HepG2 (cell line): ENCODE data around the gene ANKRD17. TPM values are rescaled to one million over a fixed set of nuclear protein-coding genes. Genes with fewer than 3 reads are reported as not detected.

Experiments used
- ATAC-seq: fragments of 200-7000 bp; cut with Tn5 transposase; 3 replicates; pipeline ENCODE4 v1.9.1; 2020; ENCODE audit warnings: mild to moderate bottlenecking, moderate library complexity
- BruUV-seq: library from RNA; stranded (reverse); fragments of 400-500 nt; replicated peaks from 2 replicates; lab custom pipeline; 2021; lab: Mats Ljungman, UMichigan
- CTCF ChIA-PET: fragments of 300-600 bp; formaldehyde crosslinking; extraction: SDS; loops from one replicate; lab custom pipeline; 2021; ENCODE audit warnings: low total read pairs, inconsistent platforms, low intra/inter-chr PET ratio; lab: Yijun Ruan, JAX
- POLR2A ChIA-PET: fragments of 350-600 bp; sonication (Branson Sonifier 250); formaldehyde crosslinking; loops from one replicate; lab custom pipeline; 2020; ENCODE audit warnings: antibody characterized with exemption, inconsistent platforms; lab: Yijun Ruan, JAX
- DNase-seq: peaks from one replicate; pipeline ENCODE4 v3.0.0-alpha.2; 2015; ENCODE audit warnings: low spot score
- FAIRE-seq: peaks from 3 replicates; lab custom pipeline; 2011; peaks lifted over from hg19 to GRCh38; lab: Jason Lieb, UNC
- H2AFZ ChIP-seq: one replicate; pipeline ENCODE4 v1.6.1; 2011; ENCODE audit warnings: low read length, inconsistent platforms
- H3K27ac ChIP-seq: fragments of 300-600 bp; 3 replicates; pipeline ENCODE4 v1.8.0; 2011; ENCODE audit warnings: mixed run types, mild to moderate bottlenecking, mixed read lengths, low read length, inconsistent platforms; ENCODE audit not compliant: insufficient read depth; ENCODE audit errors: extremely low read length
- H3K27me3 ChIP-seq, 2 experiments: fragments of 200-600 bp in 1 of 2; 2 replicates in 1 of 2; 3 replicates in 1 of 2; pipeline versions ENCODE4 v1.6.0 to v1.8.0; 2011; ENCODE audit warnings: low read length in 2 of 2, mild to moderate bottlenecking in 2 of 2, moderate library complexity in 2 of 2, inconsistent platforms in 1 of 2; ENCODE audit not compliant: insufficient read depth in 2 of 2, control insufficient read depth in 1 of 2
- H3K36me3 ChIP-seq, 2 experiments: fragments of 200-600 bp in 1 of 2; replicated peaks in 1 of 2; 2 replicates in 1 of 2; 3 replicates in 1 of 2; pipeline versions ENCODE4 v1.5.1 to v1.8.0; 2011; ENCODE audit warnings: low read length in 2 of 2, inconsistent platforms in 1 of 2; ENCODE audit not compliant: insufficient read depth in 2 of 2, control insufficient read depth in 1 of 2
- H3K4me1 ChIP-seq: 2 replicates; pipeline ENCODE4 v1.5.1; 2012; ENCODE audit warnings: low read length, inconsistent platforms; ENCODE audit not compliant: insufficient read depth
- H3K4me2 ChIP-seq: 2 replicates; pipeline ENCODE4 v1.6.0; 2011; ENCODE audit warnings: low read depth, low read length, inconsistent platforms
- H3K4me3 ChIP-seq, 3 experiments: fragments of 200-600 bp in 1 of 3; sonication (generic), shearing (Covaris generic) in 1 of 3; replicated peaks in 1 of 3; 2 replicates each; pipeline ENCODE4 v1.5.1; 2011 to 2016; ENCODE audit warnings: low read length in 3 of 3, inconsistent platforms in 2 of 3, low read depth in 2 of 3, mild to moderate bottlenecking in 2 of 3, control low read depth in 1 of 3, mixed read lengths in 1 of 3; ENCODE audit not compliant: insufficient read depth in 1 of 3
- H3K79me2 ChIP-seq: one replicate; pipeline ENCODE4 v1.6.1; 2011; ENCODE audit warnings: low read length, inconsistent platforms; ENCODE audit not compliant: insufficient read depth
- H3K9ac ChIP-seq: 2 replicates; pipeline ENCODE4 v1.6.0; 2011; ENCODE audit warnings: mild to moderate bottlenecking, low read depth, low read length, inconsistent platforms; ENCODE audit not compliant: insufficient read depth
- H3K9me3 ChIP-seq: 2 replicates; pipeline ENCODE4 v1.5.1; 2012; ENCODE audit warnings: mild to moderate bottlenecking, low read length
- H4K20me1 ChIP-seq: 2 replicates; pipeline ENCODE4 v1.6.0; 2011; ENCODE audit warnings: inconsistent platforms, mild to moderate bottlenecking, low read length, moderate library complexity; ENCODE audit not compliant: insufficient read depth
- ADNP ChIP-seq: sonication (generic); formaldehyde crosslinking; IDR thresholded peaks from 2 replicates; pipeline ENCODE4 v1.4.0; 2020; ENCODE audit warnings: missing genetic modification reagents
- ATF7 ChIP-seq, 2 experiments: fragments of 450-650 bp in 1 of 2; sonication (generic) in 1 of 2; formaldehyde crosslinking in 1 of 2; IDR thresholded peaks; 2 replicates each; pipeline versions ENCODE4 v1.4.0 to v1.6.1; 2016 to 2020; ENCODE audit warnings: antibody characterized with exemption in 1 of 2, mild to moderate bottlenecking in 1 of 2, missing genetic modification reagents in 1 of 2
- SP4 ChIP-seq: sonication (generic); formaldehyde crosslinking; IDR thresholded peaks from 2 replicates; pipeline ENCODE4 v1.8.1; 2023; ENCODE audit warnings: mild to moderate bottlenecking, missing genetic modification reagents
- ZNF609 ChIP-seq: sonication (generic); formaldehyde crosslinking; IDR thresholded peaks from 2 replicates; pipeline ENCODE4 v1.4.0; 2020; ENCODE audit warnings: mild to moderate bottlenecking, missing genetic modification reagents, borderline replicate concordance
- WGBS: methylation state at CpG from one replicate; pipeline ENCODE4 v1.1.6; 2017; ENCODE audit warnings: low lambda C conversion rate; 5-methylcytosine and 5-hydroxymethylcytosine counted together
- in situ Hi-C: cut with HindIII; loops from 2 replicates; pipeline ENCODE4 v1.10.0; 2017; ENCODE audit warnings: low pct_unique_long_range_greater_than_20kb; ENCODE audit not compliant: extremely low pct_ligation_motif_present
- intact Hi-C: fragments of 100-400 bp; cut with micrococcal nuclease; formaldehyde crosslinking; loops from one replicate; pipeline ENCODE4 v1.10.0; 2022; ENCODE audit not compliant: unreplicated experiment
- polyA plus RNA-seq, 8 experiments: library from polyadenylated mRNA; depleted of rRNA in 3 of 8; stranded (reverse) in 7 of 8; unstranded in 1 of 8; fragments of >200 nt; fragmentation: Illumina TruSeq in 4 of 8; extraction: Trizol in 4 of 8; gene quantifications; 2 replicates each; pipeline versions ENCODE4 v1.2.1 to v1.2.3, GENCODE V29; 2011 to 2016; ENCODE audit warnings: low read depth in 4 of 8, missing spikeins in 1 of 8, mixed read lengths in 1 of 8; ENCODE audit not compliant: insufficient read depth in 1 of 8
- total RNA-seq, 5 experiments: library from RNA; depleted of rRNA; stranded (reverse); fragments of >200 nt; fragmentation: Illumina TruSeq; extraction: Trizol; gene quantifications; 2 replicates each; pipeline ENCODE4 v1.2.3, GENCODE V29; 2016; ENCODE audit warnings: low read depth in 1 of 5
- TF ChIP-seq, protein P1 (sequence below): sonication (generic); formaldehyde crosslinking; IDR thresholded peaks from 2 replicates; pipeline ENCODE4 v1.4.0; 2020; ENCODE audit warnings: low read depth, mild to moderate bottlenecking, missing genetic modification reagents
- TF ChIP-seq, protein P2 (sequence below): sonication (generic); formaldehyde crosslinking; IDR thresholded peaks from 2 replicates; pipeline ENCODE4 v1.5.0; 2020; ENCODE audit warnings: missing genetic modification reagents

Gene ANKRD17
- total and polyA plus RNA-seq, 2 of the 13 experiments (the other 11 are each of a cell fraction or from before 2014, with no cell fraction given): 55.7 to 61.1 TPM

DNA sequence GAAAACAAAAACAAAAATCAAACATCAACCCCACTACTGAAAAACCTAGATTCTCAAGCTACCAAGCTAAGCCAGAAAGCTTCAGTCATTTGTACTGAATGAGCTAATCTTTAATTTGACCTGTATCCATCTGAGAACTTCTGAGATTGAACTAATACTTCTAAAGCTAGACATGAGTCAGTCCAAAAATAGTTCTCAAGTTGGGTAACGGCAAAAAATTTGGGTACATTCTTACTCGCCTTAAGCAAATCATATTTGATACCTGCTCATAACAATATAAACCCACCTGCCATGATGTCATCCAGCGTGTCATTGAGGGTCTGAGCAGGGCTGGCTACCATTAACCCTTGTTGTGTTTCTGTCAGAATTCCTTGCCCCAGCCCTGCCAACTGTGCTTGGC lies 119.4 kb downstream of the ANKRD17 start:
- Histone ChIP-seq H3K4me2 (no peak overlapping the region), H3K27ac (no peak overlapping the region), H3K4me3 (no peak overlapping the region), H3K4me1 (no peaks in the 10 kb centered on the region), H3K9me3 (no peaks in the 10 kb centered on the region), H4K20me1 (no peaks in the 10 kb centered on the region), H3K79me2 (no peaks in the 10 kb centered on the region), H3K27me3 (no peaks in the 10 kb centered on the region), H3K9ac (no peak overlapping the region), H2AFZ (no peak overlapping the region), H3K36me3 (peaks cover 17 to 84% of the 10 kb centered on the region in 2 experiments)
- in situ Hi-C loops (no loop called here), intact Hi-C loops (no loop called here)
- FAIRE-seq (no peak), ATAC-seq (no peak), DNase-seq (no peak)
- TF ChIP-seq ATF7 (IDR thresholded peaks at IDR 0.05) (0 out of 2 replicates have a peak, but pooled peaks have one; percentile 23), ATF7 (CRISPR knock-in tag; IDR thresholded peaks at IDR 0.05) (no peak), SP4 (CRISPR knock-in tag) (no peak)
- BruUV-seq: no TSS peak
- ChIA-PET POLR2A (no interaction called here), CTCF (no interaction called here)
- WGBS: 96% methylated on average over 3 of the region's 3 CpGs

- H3K4me2 ChIP-seq: no peak overlapping the region
- no peaks in the 10 kb centered on the region for H3K27me3 ChIP-seq
- DNase-seq (no peak), ATAC-seq (no peak), FAIRE-seq (no peak)
- no peaks in the 10 kb centered on the region for H3K9me3 ChIP-seq
- no peak overlapping the region for H3K4me3 ChIP-seq
- H2AFZ ChIP-seq: no peak overlapping the region
- ChIA-PET POLR2A (no interaction called here), CTCF (no interaction called here)
- WGBS: 93% methylated on average over 2 of the region's 2 CpGs
- H3K36me3 ChIP-seq: peaks cover 15 to 77% of the 10 kb centered on the region in 2 experiments
- intact Hi-C loops: no loop called here
- no TSS peak for BruUV-seq
- H4K20me1 ChIP-seq: no peaks in the 10 kb centered on the region
- H3K9ac ChIP-seq: no peak overlapping the region
- TF ChIP-seq ADNP (CRISPR knock-in tag) (no peak), ZNF609 (CRISPR knock-in tag) (no peak)
- TF ChIP-seq, protein P1, sequence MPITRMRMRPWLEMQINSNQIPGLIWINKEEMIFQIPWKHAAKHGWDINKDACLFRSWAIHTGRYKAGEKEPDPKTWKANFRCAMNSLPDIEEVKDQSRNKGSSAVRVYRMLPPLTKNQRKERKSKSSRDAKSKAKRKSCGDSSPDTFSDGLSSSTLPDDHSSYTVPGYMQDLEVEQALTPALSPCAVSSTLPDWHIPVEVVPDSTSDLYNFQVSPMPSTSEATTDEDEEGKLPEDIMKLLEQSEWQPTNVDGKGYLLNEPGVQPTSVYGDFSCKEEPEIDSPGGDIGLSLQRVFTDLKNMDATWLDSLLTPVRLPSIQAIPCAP: no peak
- TF ChIP-seq, protein P2, sequence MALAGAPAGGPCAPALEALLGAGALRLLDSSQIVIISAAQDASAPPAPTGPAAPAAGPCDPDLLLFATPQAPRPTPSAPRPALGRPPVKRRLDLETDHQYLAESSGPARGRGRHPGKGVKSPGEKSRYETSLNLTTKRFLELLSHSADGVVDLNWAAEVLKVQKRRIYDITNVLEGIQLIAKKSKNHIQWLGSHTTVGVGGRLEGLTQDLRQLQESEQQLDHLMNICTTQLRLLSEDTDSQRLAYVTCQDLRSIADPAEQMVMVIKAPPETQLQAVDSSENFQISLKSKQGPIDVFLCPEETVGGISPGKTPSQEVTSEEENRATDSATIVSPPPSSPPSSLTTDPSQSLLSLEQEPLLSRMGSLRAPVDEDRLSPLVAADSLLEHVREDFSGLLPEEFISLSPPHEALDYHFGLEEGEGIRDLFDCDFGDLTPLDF (CRISPR knock-in tag): no peak
- H3K27ac ChIP-seq: no peak overlapping the region
- no peaks in the 10 kb centered on the region for H3K4me1 ChIP-seq
- H3K79me2 ChIP-seq: no peaks in the 10 kb centered on the region
- in situ Hi-C loops: no loop called here
Observed at GRCh38 chr4:73137121-73137520, 121.5 kb downstream of the ANKRD17 start.
